Measurements from ENCODE around the gene NFATC1. TPM values are rescaled to one million over a fixed set of nuclear protein-coding genes. Genes with fewer than 3 reads are reported as not detected.

NFATC1 gene
- total and polyA plus RNA-seq, 2 donors (not counting 1 experiment from before 2014, with no cell fraction given): 0.92 to 4.3 TPM

DNA sequence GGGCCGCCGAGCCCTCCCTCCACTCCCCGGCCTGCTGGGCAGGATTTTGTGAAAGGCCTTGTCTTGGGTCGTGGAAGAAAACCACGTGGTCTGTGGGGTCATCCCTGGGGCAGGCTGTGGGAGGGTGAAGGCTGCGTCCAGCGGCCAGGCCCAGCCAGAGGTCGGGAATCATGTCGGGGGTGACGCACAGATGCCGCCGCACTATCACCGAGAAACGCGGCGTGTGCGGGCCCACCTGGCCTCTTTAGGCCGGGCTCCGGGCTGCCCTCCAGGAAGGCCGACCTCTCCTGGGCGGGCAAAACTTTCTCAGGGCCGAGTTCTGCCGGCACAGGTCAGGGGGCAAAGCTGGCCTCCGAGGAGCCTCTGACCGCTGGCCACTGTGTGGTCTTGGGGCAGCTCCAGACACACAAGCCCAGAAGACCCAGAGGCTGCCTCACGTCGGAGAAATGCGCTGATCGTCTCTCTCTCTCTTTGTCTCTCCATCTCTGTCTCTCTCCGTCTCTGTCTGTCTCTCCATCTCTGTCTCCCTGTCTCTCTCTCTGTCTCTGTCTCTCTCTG is 28.4 kb downstream of the NFATC1 start:
- no peak overlapping the region for H3K9ac ChIP-seq (ENCODE audit: insufficient read depth, low read length)
- no peaks in the 10 kb centered on the region for H3K36me3 ChIP-seq (ENCODE audit: control insufficient read depth, insufficient read depth, low read length)
- H4K20me1 ChIP-seq (ENCODE audit: control insufficient read depth, extremely low read depth, insufficient read depth, low read length): no peaks in the 10 kb centered on the region
- no peaks in the 10 kb centered on the region for H3K4me1 ChIP-seq (ENCODE audit: control insufficient read depth, extremely low read depth, insufficient read depth, low read length)
- no peak overlapping the region for H2AFZ ChIP-seq (ENCODE audit: low read length)
- H3K27me3 ChIP-seq (ENCODE audit: control insufficient read depth, insufficient read depth, low read length): no peaks in the 10 kb centered on the region
- H3K79me2 ChIP-seq (ENCODE audit: control insufficient read depth, insufficient read depth, low read length): no peaks in the 10 kb centered on the region
- no peak overlapping the region for H3K4me3 ChIP-seq (replicated peaks in 1 of 4; ENCODE audit: control extremely low read depth in 1 of 4, insufficient read depth in 1 of 4, low read depth in 3 of 4, low read length in 4 of 4)
- no peak for DNase-seq (ENCODE audit: low read depth in 2 of 2)
- no peak for TF ChIP-seq EZH2 (IDR thresholded peaks at IDR 0.05; ENCODE audit: low read length, missing control alignments)
- TF ChIP-seq, protein P1, sequence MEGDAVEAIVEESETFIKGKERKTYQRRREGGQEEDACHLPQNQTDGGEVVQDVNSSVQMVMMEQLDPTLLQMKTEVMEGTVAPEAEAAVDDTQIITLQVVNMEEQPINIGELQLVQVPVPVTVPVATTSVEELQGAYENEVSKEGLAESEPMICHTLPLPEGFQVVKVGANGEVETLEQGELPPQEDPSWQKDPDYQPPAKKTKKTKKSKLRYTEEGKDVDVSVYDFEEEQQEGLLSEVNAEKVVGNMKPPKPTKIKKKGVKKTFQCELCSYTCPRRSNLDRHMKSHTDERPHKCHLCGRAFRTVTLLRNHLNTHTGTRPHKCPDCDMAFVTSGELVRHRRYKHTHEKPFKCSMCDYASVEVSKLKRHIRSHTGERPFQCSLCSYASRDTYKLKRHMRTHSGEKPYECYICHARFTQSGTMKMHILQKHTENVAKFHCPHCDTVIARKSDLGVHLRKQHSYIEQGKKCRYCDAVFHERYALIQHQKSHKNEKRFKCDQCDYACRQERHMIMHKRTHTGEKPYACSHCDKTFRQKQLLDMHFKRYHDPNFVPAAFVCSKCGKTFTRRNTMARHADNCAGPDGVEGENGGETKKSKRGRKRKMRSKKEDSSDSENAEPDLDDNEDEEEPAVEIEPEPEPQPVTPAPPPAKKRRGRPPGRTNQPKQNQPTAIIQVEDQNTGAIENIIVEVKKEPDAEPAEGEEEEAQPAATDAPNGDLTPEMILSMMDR (conservative IDR thresholded peaks at IDR 0.05 in 1 of 2, IDR thresholded peaks at IDR 0.05 in 1 of 2; ENCODE audit: low read depth in 1 of 2, low read length in 2 of 2): no peak
- H3K4me2 ChIP-seq (ENCODE audit: extremely low read depth, insufficient read depth, low read length): no peak overlapping the region
- no peak overlapping the region for H3K27ac ChIP-seq (ENCODE audit: insufficient read depth, low read length)
- H3K9me3 ChIP-seq (ENCODE audit: control insufficient read depth, insufficient read depth, low read depth, low read length): no peaks in the 10 kb centered on the region

DNA sequence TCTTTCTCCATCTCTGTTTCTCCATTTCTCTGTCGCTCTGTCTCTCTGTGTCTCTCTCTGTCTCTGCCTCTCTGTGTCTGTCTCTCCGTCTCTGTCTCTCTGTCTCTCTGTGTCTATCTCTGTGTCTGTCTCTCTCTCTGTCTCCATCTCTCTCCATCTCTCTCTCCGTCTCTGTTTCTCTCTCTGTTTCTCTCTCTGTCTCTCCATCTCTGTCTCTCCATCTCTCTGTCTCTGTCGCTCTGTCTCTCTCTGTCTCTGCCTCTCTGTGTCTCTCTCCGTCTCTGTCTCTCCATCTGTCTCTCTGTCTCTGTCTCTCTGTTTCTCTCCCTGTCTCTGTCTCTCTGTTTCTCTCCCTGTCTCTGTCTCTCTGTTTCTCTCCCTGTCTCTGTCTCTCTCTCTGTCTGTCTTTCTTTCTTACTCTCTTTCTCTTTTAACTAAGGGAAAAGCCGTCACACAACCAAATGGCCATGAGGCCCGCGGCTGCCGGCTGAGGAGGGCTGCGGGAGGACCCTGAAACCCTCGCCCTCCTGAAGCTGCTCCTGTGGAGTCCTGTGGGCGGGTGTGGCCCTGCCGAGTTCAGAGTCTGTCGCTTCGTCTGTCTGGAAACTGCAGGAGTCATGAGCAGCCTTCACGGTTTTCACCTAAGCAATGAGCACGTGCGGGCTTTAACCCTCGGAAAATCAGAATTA is 29.3 kb downstream of the NFATC1 start:
- no peaks in the 10 kb centered on the region for H3K9me3 ChIP-seq (ENCODE audit: control insufficient read depth, insufficient read depth, low read depth, low read length)
- H3K27ac ChIP-seq (ENCODE audit: insufficient read depth, low read length): no peak overlapping the region
- no peak overlapping the region for H3K4me2 ChIP-seq (ENCODE audit: extremely low read depth, insufficient read depth, low read length)
- H3K27me3 ChIP-seq (ENCODE audit: control insufficient read depth, insufficient read depth, low read length): no peaks in the 10 kb centered on the region
- H3K4me3 ChIP-seq (replicated peaks in 1 of 4; ENCODE audit: control extremely low read depth in 1 of 4, insufficient read depth in 1 of 4, low read depth in 3 of 4, low read length in 4 of 4): no peak overlapping the region
- no peaks in the 10 kb centered on the region for H4K20me1 ChIP-seq (ENCODE audit: control insufficient read depth, extremely low read depth, insufficient read depth, low read length)
- no peaks in the 10 kb centered on the region for H3K79me2 ChIP-seq (ENCODE audit: control insufficient read depth, insufficient read depth, low read length)
- TF ChIP-seq, protein P1 (conservative IDR thresholded peaks at IDR 0.05 in 1 of 2, IDR thresholded peaks at IDR 0.05 in 1 of 2; ENCODE audit: low read depth in 1 of 2, low read length in 2 of 2): no peak
- TF ChIP-seq EZH2 (IDR thresholded peaks at IDR 0.05; ENCODE audit: low read length, missing control alignments): no peak
- no peaks in the 10 kb centered on the region for H3K36me3 ChIP-seq (ENCODE audit: control insufficient read depth, insufficient read depth, low read length)
- H3K9ac ChIP-seq (ENCODE audit: insufficient read depth, low read length): no peak overlapping the region
- DNase-seq (ENCODE audit: low read depth in 2 of 2): no peak
- H2AFZ ChIP-seq (ENCODE audit: low read length): no peak overlapping the region
- H3K4me1 ChIP-seq (ENCODE audit: control insufficient read depth, extremely low read depth, insufficient read depth, low read length): no peaks in the 10 kb centered on the region

DNA sequence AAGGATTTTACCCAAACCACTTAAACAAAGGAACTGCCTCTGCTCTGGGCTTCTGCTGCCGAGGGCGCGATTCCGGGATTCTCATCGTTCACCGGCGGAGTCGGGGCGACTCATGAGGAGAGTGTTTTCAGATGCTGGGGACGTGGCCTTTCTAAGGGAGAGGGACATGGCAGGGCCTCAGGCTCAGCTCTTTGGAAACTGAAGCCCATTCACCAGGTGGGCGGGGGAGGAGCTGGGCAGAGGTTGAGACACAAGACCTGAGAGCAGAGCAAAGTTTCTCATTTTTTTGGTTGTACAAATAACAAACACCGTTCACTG is 29.8 kb downstream of the NFATC1 start:
- DNase-seq (ENCODE audit: low read depth in 2 of 2): no peak
- H3K36me3 ChIP-seq (ENCODE audit: control insufficient read depth, insufficient read depth, low read length): no peaks in the 10 kb centered on the region
- no peak overlapping the region for H3K4me3 ChIP-seq (replicated peaks in 1 of 4; ENCODE audit: control extremely low read depth in 1 of 4, insufficient read depth in 1 of 4, low read depth in 3 of 4, low read length in 4 of 4)
- no peak overlapping the region for H3K4me2 ChIP-seq (ENCODE audit: extremely low read depth, insufficient read depth, low read length)
- H3K27me3 ChIP-seq (ENCODE audit: control insufficient read depth, insufficient read depth, low read length): no peaks in the 10 kb centered on the region
- no peaks in the 10 kb centered on the region for H3K9me3 ChIP-seq (ENCODE audit: control insufficient read depth, insufficient read depth, low read depth, low read length)
- no peaks in the 10 kb centered on the region for H3K4me1 ChIP-seq (ENCODE audit: control insufficient read depth, extremely low read depth, insufficient read depth, low read length)
- no peak overlapping the region for H3K9ac ChIP-seq (ENCODE audit: insufficient read depth, low read length)
- H4K20me1 ChIP-seq (ENCODE audit: control insufficient read depth, extremely low read depth, insufficient read depth, low read length): no peaks in the 10 kb centered on the region
- no peak overlapping the region for H2AFZ ChIP-seq (ENCODE audit: low read length)
- TF ChIP-seq, protein P1 (conservative IDR thresholded peaks at IDR 0.05 in 1 of 2, IDR thresholded peaks at IDR 0.05 in 1 of 2; ENCODE audit: low read depth in 1 of 2, low read length in 2 of 2): no peak
- no peak for TF ChIP-seq EZH2 (IDR thresholded peaks at IDR 0.05; ENCODE audit: low read length, missing control alignments)
- no peaks in the 10 kb centered on the region for H3K79me2 ChIP-seq (ENCODE audit: control insufficient read depth, insufficient read depth, low read length)
- no peak overlapping the region for H3K27ac ChIP-seq (ENCODE audit: insufficient read depth, low read length)
